ENCODE results near the gene ZNF687.

Gene ZNF687

DNA sequence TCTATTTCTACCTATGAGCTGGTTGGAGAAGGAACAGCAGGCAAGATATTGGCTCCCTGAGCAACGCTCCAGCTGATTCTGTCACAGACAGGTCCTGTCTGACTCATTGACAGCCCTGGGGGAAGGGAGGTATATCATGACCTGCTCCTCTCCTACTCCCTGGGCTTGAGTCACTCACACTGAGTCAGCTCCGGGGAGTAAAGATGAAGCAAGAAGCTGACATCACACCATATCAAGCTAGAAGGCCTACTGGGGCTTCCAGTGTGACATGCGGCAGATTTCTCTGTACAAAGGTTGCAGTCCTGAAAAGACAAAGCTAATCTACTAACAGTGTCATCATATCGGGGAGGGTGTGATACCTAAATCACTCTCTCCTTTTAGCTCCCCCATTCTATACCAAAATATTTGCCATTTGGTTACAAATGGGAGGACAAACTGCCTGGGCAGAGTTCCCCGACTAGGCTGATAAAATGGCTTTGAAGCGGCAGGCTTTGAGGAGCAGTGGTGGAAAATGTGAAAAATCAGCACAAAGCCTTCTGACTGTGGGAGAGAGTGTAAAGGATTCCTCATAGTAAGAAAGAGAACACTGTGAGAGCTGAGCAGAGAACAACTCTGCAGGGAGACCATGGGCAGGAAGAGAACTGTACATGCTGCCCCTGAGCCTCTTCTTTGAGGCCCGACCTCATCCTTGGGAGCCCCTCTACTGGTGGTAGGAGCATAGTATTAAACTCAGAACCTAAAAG, 29.7 kb downstream of the ZNF687 start:
- TF ChIP-seq, protein P1, sequence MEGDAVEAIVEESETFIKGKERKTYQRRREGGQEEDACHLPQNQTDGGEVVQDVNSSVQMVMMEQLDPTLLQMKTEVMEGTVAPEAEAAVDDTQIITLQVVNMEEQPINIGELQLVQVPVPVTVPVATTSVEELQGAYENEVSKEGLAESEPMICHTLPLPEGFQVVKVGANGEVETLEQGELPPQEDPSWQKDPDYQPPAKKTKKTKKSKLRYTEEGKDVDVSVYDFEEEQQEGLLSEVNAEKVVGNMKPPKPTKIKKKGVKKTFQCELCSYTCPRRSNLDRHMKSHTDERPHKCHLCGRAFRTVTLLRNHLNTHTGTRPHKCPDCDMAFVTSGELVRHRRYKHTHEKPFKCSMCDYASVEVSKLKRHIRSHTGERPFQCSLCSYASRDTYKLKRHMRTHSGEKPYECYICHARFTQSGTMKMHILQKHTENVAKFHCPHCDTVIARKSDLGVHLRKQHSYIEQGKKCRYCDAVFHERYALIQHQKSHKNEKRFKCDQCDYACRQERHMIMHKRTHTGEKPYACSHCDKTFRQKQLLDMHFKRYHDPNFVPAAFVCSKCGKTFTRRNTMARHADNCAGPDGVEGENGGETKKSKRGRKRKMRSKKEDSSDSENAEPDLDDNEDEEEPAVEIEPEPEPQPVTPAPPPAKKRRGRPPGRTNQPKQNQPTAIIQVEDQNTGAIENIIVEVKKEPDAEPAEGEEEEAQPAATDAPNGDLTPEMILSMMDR (conservative IDR thresholded peaks at IDR 0.05) = no peak
- TF ChIP-seq ZFX (IDR thresholded peaks at IDR 0.05) = no peak
- no peak overlapping the region for H3K27ac ChIP-seq

DNA sequence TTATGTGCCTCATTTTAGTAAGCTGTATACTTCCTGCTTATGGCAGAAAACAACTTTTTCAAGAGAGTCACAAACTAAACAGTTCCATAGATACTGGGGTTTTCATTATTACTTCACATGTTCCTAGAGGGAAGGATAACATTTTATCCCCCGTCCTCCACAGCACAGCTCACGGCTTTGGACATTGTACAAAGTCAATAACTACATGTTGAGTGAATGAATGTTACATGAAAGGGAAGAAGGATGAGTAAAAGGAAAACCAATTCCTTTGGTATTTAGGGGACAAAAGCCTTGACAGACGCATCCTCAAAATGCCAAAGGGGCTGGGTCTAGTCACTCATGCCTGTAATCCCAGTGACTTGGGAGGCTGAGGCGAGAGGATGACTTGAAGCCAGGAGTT, 30.3 kb downstream of the ZNF687 start:
- H3K27ac ChIP-seq = no peak overlapping the region
- TF ChIP-seq ZFX (IDR thresholded peaks at IDR 0.05) = no peak
- TF ChIP-seq, protein P1 (conservative IDR thresholded peaks at IDR 0.05) = no peak

DNA sequence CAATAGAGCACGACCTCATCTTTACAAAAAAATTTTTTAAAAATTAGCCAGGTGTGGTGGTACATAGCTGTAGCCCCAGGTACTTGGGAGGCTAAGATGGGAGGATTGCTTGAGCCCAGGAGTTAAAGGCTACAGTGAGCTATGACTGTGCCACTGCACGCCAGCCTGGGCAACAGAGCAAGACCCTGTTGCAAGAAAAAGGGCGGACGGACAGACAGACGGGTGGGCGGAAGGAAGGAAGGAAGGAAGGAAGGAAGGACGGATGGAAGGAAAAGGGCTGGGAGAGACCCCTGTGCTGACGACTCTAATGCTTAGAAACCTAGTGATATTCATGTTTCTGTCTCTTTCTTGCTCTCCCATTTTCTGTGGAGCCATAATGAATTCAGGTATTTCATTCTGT, 30.7 kb downstream of the ZNF687 start:
- H3K27ac ChIP-seq = no peak overlapping the region

DNA sequence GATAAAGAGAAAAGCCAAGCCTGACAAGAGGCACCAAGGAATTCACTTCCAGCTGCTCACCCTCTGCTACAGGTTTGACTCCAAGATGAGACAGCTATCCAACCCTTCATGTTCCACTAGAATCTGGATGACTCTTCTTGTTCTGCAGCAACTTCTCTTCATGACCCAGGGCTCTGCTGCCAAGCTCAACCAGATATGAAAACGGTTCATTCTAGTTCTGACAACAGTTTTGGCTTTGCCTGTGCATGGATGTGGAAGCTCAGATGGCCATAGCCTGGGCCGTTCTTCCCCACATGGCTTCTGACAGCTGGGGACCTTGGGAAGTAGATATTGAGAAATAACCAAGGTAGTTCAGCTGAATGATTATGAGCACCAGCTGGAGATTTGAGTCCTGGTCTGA, 31.4 kb downstream of the ZNF687 start:
- H3K27ac ChIP-seq = no peak overlapping the region
- TF ChIP-seq, protein P1 (conservative IDR thresholded peaks at IDR 0.05) = no peak
- TF ChIP-seq ZFX (IDR thresholded peaks at IDR 0.05) = no peak

More for the DNA sequence above, 30.7 kb downstream of the ZNF687 start:
- TF ChIP-seq, protein P1 (conservative IDR thresholded peaks at IDR 0.05) = no peak

DNA sequence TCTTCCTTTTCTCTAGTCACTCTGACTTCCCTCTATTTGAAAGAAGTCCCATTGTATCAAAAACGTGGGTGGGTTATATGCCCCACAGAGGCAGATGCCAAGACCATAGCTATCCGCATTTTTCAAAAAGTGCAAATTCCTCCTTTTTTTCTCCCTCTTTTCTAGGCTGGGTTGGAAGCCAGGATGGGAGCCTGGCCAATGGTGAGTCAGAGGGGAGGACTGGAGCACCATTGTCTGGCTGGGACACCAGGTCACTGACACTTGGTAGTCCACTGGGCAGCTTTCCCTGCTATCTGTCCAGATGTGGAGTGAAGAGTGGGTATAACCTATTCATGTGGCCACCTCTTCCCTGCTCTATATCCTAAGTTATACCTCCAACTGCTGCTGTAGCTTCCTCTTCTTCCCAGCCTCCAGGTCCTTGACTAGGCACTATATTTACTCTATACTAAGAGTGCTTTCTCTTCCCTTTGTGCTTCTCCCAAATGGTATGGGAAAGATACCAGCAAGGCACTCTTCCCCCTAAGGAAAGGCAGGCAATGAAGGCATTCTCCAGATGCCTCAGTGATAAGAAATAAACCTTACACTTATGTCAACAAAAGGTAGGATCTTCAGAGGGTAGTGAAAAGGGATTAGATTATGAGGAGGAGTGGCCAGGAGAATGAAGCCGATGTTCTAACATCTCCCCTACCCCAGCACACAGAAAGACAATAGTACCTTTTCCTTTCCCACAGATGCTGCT, 32.2 kb downstream of the ZNF687 start:
- no peak overlapping the region for H3K27ac ChIP-seq
- TF ChIP-seq, protein P1 (conservative IDR thresholded peaks at IDR 0.05) = no peak
- no peak for TF ChIP-seq ZFX (IDR thresholded peaks at IDR 0.05)

DNA sequence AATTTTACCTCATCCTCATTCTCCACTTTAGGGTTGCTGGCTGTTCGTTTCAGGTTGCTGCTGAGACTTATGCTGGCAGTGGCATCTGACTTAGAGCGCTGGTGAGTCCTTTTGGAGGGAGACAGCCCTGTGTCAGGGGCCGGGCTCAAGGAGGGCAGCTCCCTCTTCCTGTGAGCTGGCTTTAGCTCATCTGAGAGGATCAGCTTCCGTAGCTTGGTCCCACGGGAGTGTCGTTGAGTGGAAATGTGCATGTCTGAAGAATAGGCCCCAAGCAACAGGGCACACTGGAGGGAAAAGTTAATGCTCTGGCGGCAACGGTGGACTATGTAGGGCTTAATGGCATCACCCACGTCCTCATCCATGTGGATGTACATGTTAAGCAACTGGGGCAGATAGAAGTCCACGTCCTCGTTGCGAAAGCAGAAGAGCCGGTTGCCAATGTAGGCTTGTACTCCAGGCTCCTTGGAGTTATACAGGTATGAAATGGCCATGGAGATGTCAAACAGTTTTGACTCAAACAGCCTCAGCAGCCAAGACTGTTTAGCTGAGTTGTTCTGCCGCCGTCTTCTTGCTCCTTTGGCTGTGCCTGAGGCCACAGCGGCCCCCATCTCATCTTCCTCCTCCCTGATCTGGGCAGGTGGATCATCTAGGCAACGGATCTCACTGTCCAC, 33.6 kb downstream of the ZNF687 start:
- H3K27ac ChIP-seq = no peak overlapping the region
- TF ChIP-seq, protein P1 (conservative IDR thresholded peaks at IDR 0.05) = no peak
- no peak for TF ChIP-seq ZFX (IDR thresholded peaks at IDR 0.05)

DNA sequence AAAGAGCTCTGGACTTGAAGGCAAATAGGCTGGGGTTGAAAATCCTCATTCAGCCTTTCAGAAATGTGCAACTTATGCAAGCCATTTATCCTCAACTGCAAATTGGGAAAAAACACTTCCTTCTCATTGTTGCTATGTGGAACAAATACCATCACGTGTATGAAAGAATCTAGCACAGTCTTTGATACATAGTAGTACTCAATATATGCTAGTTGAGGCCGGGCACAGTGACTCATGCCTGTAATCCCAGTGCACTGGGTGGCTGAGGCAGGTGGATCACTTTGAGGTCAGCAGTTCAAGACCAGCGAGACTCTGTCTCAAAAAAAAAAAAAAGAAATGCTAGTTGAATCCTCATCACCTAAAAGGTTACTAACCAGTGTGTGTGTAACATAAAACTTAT, 36.9 kb downstream of the ZNF687 start:
- H3K27ac ChIP-seq = no peak overlapping the region
- TF ChIP-seq ZFX (IDR thresholded peaks at IDR 0.05) = no peak
- TF ChIP-seq, protein P1 (conservative IDR thresholded peaks at IDR 0.05) = no peak

All from C4-2B (cell line).